H1 (cell line): ENCODE data around the gene ERO1A. TPM values are rescaled to one million over a fixed set of nuclear protein-coding genes. Genes with fewer than 3 reads are reported as not detected.

Source experiments
- CTCF ChIA-PET: fragments of 300-600 bp; sonication (Branson Sonifier 250); formaldehyde crosslinking; loops from one replicate; lab custom pipeline; 2021; ENCODE audit not compliant: partially characterized antibody; lab: Charles Lee
- POLR2A ChIA-PET: fragments of 300-600 bp; sonication (Branson Sonifier 250); formaldehyde crosslinking; loops from one replicate; lab custom pipeline; 2021; ENCODE audit warnings: inconsistent platforms; ENCODE audit not compliant: partially characterized antibody; lab: Charles Lee
- DNase-seq, 2 experiments: peaks; one replicate each; pipeline versions ENCODE4 v3.0.0 to v3.0.0-alpha.2; 2010 to 2022; ENCODE audit warnings: low spot score in 2 of 2, low read depth in 1 of 2, mixed read lengths in 1 of 2
- FAIRE-seq: peaks from 2 replicates; lab custom pipeline; 2011; peaks lifted over from hg19 to GRCh38; lab: Jason Lieb, UNC
- H2AFZ ChIP-seq: 2 replicates; pipeline ENCODE4 v1.8.1; 2012; ENCODE audit warnings: low read length, inconsistent platforms
- H2AK5ac ChIP-seq: 2 replicates; pipeline ENCODE4 v1.6.1; 2013; ENCODE audit warnings: low read depth, low read length
- H2BK120ac ChIP-seq: replicated peaks from 2 replicates; pipeline ENCODE3; 2013; ENCODE audit warnings: low read depth, low read length, inconsistent platforms
- H2BK12ac ChIP-seq: 2 replicates; pipeline ENCODE4 v1.6.1; 2013; ENCODE audit warnings: low read depth, low read length
- H2BK15ac ChIP-seq: 2 replicates; pipeline ENCODE4 v1.6.1; 2013; ENCODE audit warnings: low read length
- H2BK20ac ChIP-seq: 2 replicates; pipeline ENCODE4 v1.6.1; 2013; ENCODE audit warnings: low read length
- H2BK5ac ChIP-seq: 2 replicates; pipeline ENCODE4 v1.6.1; 2013; ENCODE audit warnings: low read depth, low read length
- H3K14ac ChIP-seq: 2 replicates; pipeline ENCODE4 v1.6.1; 2013; ENCODE audit warnings: inconsistent platforms; ENCODE audit not compliant: insufficient read length
- H3K18ac ChIP-seq: 2 replicates; pipeline ENCODE4 v1.6.1; 2013; ENCODE audit warnings: low read length; ENCODE audit errors: extremely low read depth
- H3K23ac ChIP-seq: 2 replicates; pipeline ENCODE4 v1.6.1; 2013; ENCODE audit warnings: inconsistent platforms; ENCODE audit not compliant: insufficient read length
- H3K23me2 ChIP-seq: 2 replicates; pipeline ENCODE4 v1.6.1; 2013; ENCODE audit warnings: low read depth, low read length
- H3K27ac ChIP-seq: 2 replicates; pipeline ENCODE4 v1.6.1; 2011; ENCODE audit warnings: low read depth, low read length, inconsistent platforms
- H3K27me3 ChIP-seq, 4 experiments: replicated peaks in 1 of 4; 1 replicate in 1 of 4; 2 replicates in 3 of 4; pipeline versions ENCODE4 v1.6.1 to v1.8.1; 2011 to 2013; ENCODE audit warnings: low read length in 3 of 4, mild to moderate bottlenecking in 3 of 4, inconsistent platforms in 2 of 4, mixed read lengths in 2 of 4, moderate library complexity in 1 of 4; ENCODE audit not compliant: control insufficient read depth in 3 of 4, insufficient read depth in 3 of 4; ENCODE audit errors: extremely low read depth in 1 of 4
- H3K36me3 ChIP-seq, 4 experiments: 2 replicates each; pipeline versions ENCODE4 v1.6.1 to v1.8.1; 2011 to 2013; ENCODE audit warnings: mild to moderate bottlenecking in 4 of 4, low read length in 3 of 4, moderate library complexity in 2 of 4, control low read depth in 1 of 4, inconsistent platforms in 1 of 4; ENCODE audit not compliant: insufficient read depth in 4 of 4, control insufficient read depth in 2 of 4
- H3K4ac ChIP-seq: replicated peaks from 2 replicates; pipeline ENCODE3; 2013; ENCODE audit warnings: low read length, low read depth, mixed read lengths, inconsistent platforms; ENCODE audit not compliant: insufficient read length
- H3K4me1 ChIP-seq, 4 experiments: replicated peaks in 1 of 4; 1 replicate in 1 of 4; 2 replicates in 3 of 4; pipeline versions ENCODE4 v1.6.1 to v1.8.1; 2011 to 2013; ENCODE audit warnings: low read length in 3 of 4, inconsistent platforms in 2 of 4, mixed read lengths in 1 of 4; ENCODE audit not compliant: insufficient read depth in 4 of 4, control insufficient read depth in 3 of 4
- H3K4me2 ChIP-seq, 2 experiments: 2 replicates each; pipeline versions ENCODE4 v1.6.1 to v1.8.1; 2011 to 2013; ENCODE audit warnings: low read depth in 2 of 2, low read length in 2 of 2, control low read depth in 1 of 2, inconsistent platforms in 1 of 2, mild to moderate bottlenecking in 1 of 2; ENCODE audit not compliant: insufficient read depth in 1 of 2
- H3K4me3 ChIP-seq, 4 experiments: fragments of 200-600, 300-600 bp in 1 of 4; sonication (generic), shearing (Covaris generic), sonication (Bioruptor Twin) in 1 of 4; 2 replicates each; pipeline versions ENCODE4 v1.5.1 to v1.8.1; 2011 to 2016; ENCODE audit warnings: low read length in 4 of 4, low read depth in 3 of 4, control low read depth in 2 of 4, inconsistent platforms in 2 of 4, mild to moderate bottlenecking in 2 of 4, mixed read lengths in 1 of 4, moderate library complexity in 1 of 4; ENCODE audit not compliant: insufficient read depth in 2 of 4; ENCODE audit errors: extremely low read depth in 1 of 4
- H3K56ac ChIP-seq: replicated peaks from 2 replicates; pipeline ENCODE3; 2013; ENCODE audit warnings: low read depth, mild to moderate bottlenecking, mixed read lengths, low read length, inconsistent platforms; ENCODE audit not compliant: insufficient read length
- H3K79me1 ChIP-seq: 2 replicates; pipeline ENCODE4 v1.6.1; 2013; ENCODE audit warnings: low read depth, low read length, control low read depth
- H3K79me2 ChIP-seq, 2 experiments: 2 replicates each; pipeline versions ENCODE4 v1.6.1 to v1.8.1; 2012 to 2013; ENCODE audit warnings: low read length in 2 of 2, mild to moderate bottlenecking in 2 of 2, inconsistent platforms in 1 of 2; ENCODE audit not compliant: insufficient read depth in 2 of 2, control insufficient read depth in 1 of 2
- H3K9ac ChIP-seq, 4 experiments: replicated peaks in 1 of 4; 1 replicate in 1 of 4; 2 replicates in 3 of 4; pipeline versions ENCODE4 v1.6.1 to v1.8.1; 2011 to 2013; ENCODE audit warnings: low read depth in 3 of 4, low read length in 3 of 4, control low read depth in 2 of 4, mild to moderate bottlenecking in 2 of 4, moderate library complexity in 2 of 4, inconsistent platforms in 1 of 4; ENCODE audit errors: extremely low read depth in 1 of 4
- H3K9me3 ChIP-seq, 2 experiments: 2 replicates each; pipeline versions ENCODE4 v1.6.1 to v1.8.1; 2012 to 2013; ENCODE audit warnings: mild to moderate bottlenecking in 2 of 2, moderate library complexity in 2 of 2, control low read depth in 1 of 2, inconsistent platforms in 1 of 2, low read depth in 1 of 2, low read length in 1 of 2, mixed read lengths in 1 of 2; ENCODE audit not compliant: insufficient read depth in 2 of 2
- H4K20me1 ChIP-seq, 2 experiments: replicated peaks in 1 of 2; 2 replicates each; pipeline versions ENCODE3 to v1.8.1; 2011 to 2013; ENCODE audit warnings: inconsistent platforms in 2 of 2, low read length in 2 of 2, mild to moderate bottlenecking in 1 of 2; ENCODE audit not compliant: insufficient read depth in 2 of 2, control insufficient read depth in 1 of 2
- H4K5ac ChIP-seq: 2 replicates; pipeline ENCODE4 v1.6.1; 2013; ENCODE audit warnings: low read length, low read depth, mixed read lengths, inconsistent platforms; ENCODE audit not compliant: insufficient read length
- H4K8ac ChIP-seq: 2 replicates; pipeline ENCODE4 v1.8.0; 2013; ENCODE audit warnings: mild to moderate bottlenecking, moderate library complexity, low read length, inconsistent platforms; ENCODE audit not compliant: insufficient read depth; ENCODE audit errors: extremely low read depth
- H4K91ac ChIP-seq: replicated peaks from 2 replicates; pipeline ENCODE3; 2013; ENCODE audit warnings: low read length, mixed read lengths, inconsistent platforms; ENCODE audit not compliant: insufficient read length
- CTCF ChIP-seq, 3 experiments: IDR thresholded peaks; 1 replicate in 2 of 3; 2 replicates in 1 of 3; pipeline versions ENCODE4 v1.5.1 to v1.6.1; 2011; ENCODE audit warnings: low read length in 3 of 3, mild to moderate bottlenecking in 3 of 3, inconsistent platforms in 2 of 3, low read depth in 1 of 3, moderate library complexity in 1 of 3; ENCODE audit not compliant: insufficient read depth in 1 of 3; ENCODE audit errors: control extremely low read depth in 1 of 3
- GTF2F1 ChIP-seq: IDR thresholded peaks from 2 replicates; pipeline ENCODE4 v1.6.1; 2012; ENCODE audit warnings: low read depth, low read length, improper control_type of control experiment, borderline replicate concordance
- SUZ12 ChIP-seq: fragments of 200-600 bp; sonication (generic); IDR thresholded peaks from 2 replicates; pipeline ENCODE4 v1.6.1; 2012; ENCODE audit warnings: mild to moderate bottlenecking, inconsistent platforms, low read length, moderate library complexity, mixed read lengths
- TEAD4 ChIP-seq: IDR thresholded peaks from 2 replicates; pipeline ENCODE4 v1.6.1; 2012; ENCODE audit warnings: low read depth, low read length, inconsistent platforms, mixed read lengths
- YY1 ChIP-seq: IDR thresholded peaks from 2 replicates; pipeline ENCODE4 v1.6.1; 2011; ENCODE audit warnings: low read depth, mild to moderate bottlenecking, low read length
- WGBS, 2 experiments: shearing (Covaris generic) in 1 of 2; methylation state at CpG; one replicate each; pipeline versions ENCODE4 v1.1.6 to v1.1.7; 2013 to 2015; ENCODE audit warnings: low lambda C conversion rate in 2 of 2, mixed read lengths in 2 of 2, inconsistent platforms in 1 of 2, low coverage in 1 of 2, missing lambda C conversion rate in 1 of 2; ENCODE audit not compliant: insufficient replicate concordance in 2 of 2, insufficient coverage in 1 of 2, insufficient read length in 1 of 2; ENCODE audit errors: extremely low coverage in 1 of 2, missing lambda C conversion rate in 1 of 2; 5-methylcytosine and 5-hydroxymethylcytosine counted together
- polyA plus RNA-seq, 7 experiments: library from polyadenylated mRNA; depleted of rRNA in 3 of 7; stranded (reverse) in 5 of 7; unstranded in 2 of 7; fragments of >200 nt in 5 of 7; fragments of 200-250 nt in 2 of 7; gene quantifications; 1 replicate in 5 of 7; 2 replicates in 1 of 7; 4 replicates in 1 of 7; pipeline versions ENCODE4 v1.2.1 to v1.2.3, GENCODE V29; 2011 to 2013; ENCODE audit warnings: missing spikeins in 2 of 7, mixed read lengths in 2 of 7
- total RNA-seq: library from RNA; stranded (reverse); fragmentation: NEBNext Ultra II Directional; extraction: Animal tissue kit (Norgen Biotek cat#: 25700); gene quantifications from 2 replicates; pipeline ENCODE4 v1.2.1, GENCODE V29; 2021

The ERO1A gene
- total and polyA plus RNA-seq, 2 of the 8 experiments (the other 6 are each of a cell fraction or from before 2014, with no cell fraction given), result 15.7 to 42.0 TPM

GRCh38 chr14:52678591-52678990 lies 16.8 kb downstream of the ERO1A start:
- Histone ChIP-seq H3K79me2 (peaks cover 0 to 2% of the 10 kb centered on the region in 2 experiments; a peak in 1 of 4 replicates), H3K23ac (no peak overlapping the region), H2AK5ac (no peak overlapping the region), H4K91ac (no peak overlapping the region), H3K18ac (no peak overlapping the region), H3K79me1 (no peaks in the 10 kb centered on the region), H4K5ac (no peak overlapping the region), H3K4me1 (no peaks in the 10 kb centered on the region), H2BK5ac (no peak overlapping the region), H4K8ac (no peak overlapping the region), H3K4me3 (no peak overlapping the region), H2BK12ac (no peak overlapping the region), H3K14ac (no peak overlapping the region), H2BK120ac (no peak overlapping the region), H3K36me3 (peaks cover 0 to 3% (median 1%) of the 10 kb centered on the region in 4 experiments; a peak in 2 of 8 replicates), H4K20me1 (peaks cover 0 to 4% of the 10 kb centered on the region in 2 experiments), H2AFZ (no peak overlapping the region), H3K27ac (no peak overlapping the region), H2BK20ac (no peak overlapping the region), H3K23me2 (no peaks in the 10 kb centered on the region), H3K27me3 (no peaks in the 10 kb centered on the region), H2BK15ac (no peak overlapping the region), H3K56ac (no peak overlapping the region), H3K9ac (no peak overlapping the region), H3K4ac (no peak overlapping the region), H3K9me3 (no peaks in the 10 kb centered on the region), H3K4me2 (no peak overlapping the region)
- ChIA-PET CTCF (interaction anchor here (0.5 to 1.5 kb wide), 3 partner anchors 10 to 404 kb away, joined by 3 read pairs; no protein-coding TSS in a partner anchor), POLR2A (interaction anchor here (1.3 kb wide), 1 partner anchor 12 kb away, joined by 3 read pairs; no protein-coding TSS in a partner anchor)
- TF ChIP-seq TEAD4, result no peak
- no peak for TF ChIP-seq YY1
- peak in 2 of 3 experiments; percentile 33 to 51; a peak in 2 of 4 replicates for TF ChIP-seq CTCF (IDR thresholded peaks at IDR 0.05; ENCODE audit: control extremely low read depth in 1 of 3, insufficient read depth in 1 of 3, low read depth in 1 of 3, low read length in 3 of 3)
- TF ChIP-seq GTF2F1, result no peak
- no peak for TF ChIP-seq SUZ12
- DNase-seq (no peak), FAIRE-seq (peak; percentile 55)
- WGBS, 2 experiments, result 95% methylated on average over 2 of the region's 2 CpGs; no CpG with 5 or more reads in 1 of the 2 experiments
